H1 (cell line): Measurements from ENCODE around the gene ANGPTL2. TPM values are rescaled to one million over a fixed set of nuclear protein-coding genes. Genes with fewer than 3 reads are reported as not detected.

ENCODE experiments used
- CTCF ChIA-PET: fragments of 300-600 bp; sonication (Branson Sonifier 250); formaldehyde crosslinking; loops from one replicate; lab custom pipeline; 2021; ENCODE audit not compliant: partially characterized antibody; lab: Charles Lee
- POLR2A ChIA-PET: fragments of 300-600 bp; sonication (Branson Sonifier 250); formaldehyde crosslinking; loops from one replicate; lab custom pipeline; 2021; ENCODE audit warnings: inconsistent platforms; ENCODE audit not compliant: partially characterized antibody; lab: Charles Lee
- DNase-seq, 2 experiments: peaks; one replicate each; pipeline versions ENCODE4 v3.0.0 to v3.0.0-alpha.2; 2010 to 2022; ENCODE audit warnings: low spot score in 2 of 2, low read depth in 1 of 2, mixed read lengths in 1 of 2
- FAIRE-seq: peaks from 2 replicates; lab custom pipeline; 2011; peaks lifted over from hg19 to GRCh38; lab: Jason Lieb, UNC
- H2AFZ ChIP-seq: 2 replicates; pipeline ENCODE4 v1.8.1; 2012; ENCODE audit warnings: low read length, inconsistent platforms
- H2AK5ac ChIP-seq: 2 replicates; pipeline ENCODE4 v1.6.1; 2013; ENCODE audit warnings: low read depth, low read length
- H2BK120ac ChIP-seq: replicated peaks from 2 replicates; pipeline ENCODE3; 2013; ENCODE audit warnings: low read depth, low read length, inconsistent platforms
- H2BK12ac ChIP-seq: 2 replicates; pipeline ENCODE4 v1.6.1; 2013; ENCODE audit warnings: low read depth, low read length
- H2BK15ac ChIP-seq: 2 replicates; pipeline ENCODE4 v1.6.1; 2013; ENCODE audit warnings: low read length
- H2BK20ac ChIP-seq: 2 replicates; pipeline ENCODE4 v1.6.1; 2013; ENCODE audit warnings: low read length
- H2BK5ac ChIP-seq: 2 replicates; pipeline ENCODE4 v1.6.1; 2013; ENCODE audit warnings: low read depth, low read length
- H3K14ac ChIP-seq: 2 replicates; pipeline ENCODE4 v1.6.1; 2013; ENCODE audit warnings: inconsistent platforms; ENCODE audit not compliant: insufficient read length
- H3K18ac ChIP-seq: 2 replicates; pipeline ENCODE4 v1.6.1; 2013; ENCODE audit warnings: low read length; ENCODE audit errors: extremely low read depth
- H3K23ac ChIP-seq: 2 replicates; pipeline ENCODE4 v1.6.1; 2013; ENCODE audit warnings: inconsistent platforms; ENCODE audit not compliant: insufficient read length
- H3K23me2 ChIP-seq: 2 replicates; pipeline ENCODE4 v1.6.1; 2013; ENCODE audit warnings: low read depth, low read length
- H3K27ac ChIP-seq: 2 replicates; pipeline ENCODE4 v1.6.1; 2011; ENCODE audit warnings: low read depth, low read length, inconsistent platforms
- H3K27me3 ChIP-seq, 4 experiments: replicated peaks in 1 of 4; 1 replicate in 1 of 4; 2 replicates in 3 of 4; pipeline versions ENCODE4 v1.6.1 to v1.8.1; 2011 to 2013; ENCODE audit warnings: low read length in 3 of 4, mild to moderate bottlenecking in 3 of 4, inconsistent platforms in 2 of 4, mixed read lengths in 2 of 4, moderate library complexity in 1 of 4; ENCODE audit not compliant: control insufficient read depth in 3 of 4, insufficient read depth in 3 of 4; ENCODE audit errors: extremely low read depth in 1 of 4
- H3K36me3 ChIP-seq, 4 experiments: 2 replicates each; pipeline versions ENCODE4 v1.6.1 to v1.8.1; 2011 to 2013; ENCODE audit warnings: mild to moderate bottlenecking in 4 of 4, low read length in 3 of 4, moderate library complexity in 2 of 4, control low read depth in 1 of 4, inconsistent platforms in 1 of 4; ENCODE audit not compliant: insufficient read depth in 4 of 4, control insufficient read depth in 2 of 4
- H3K4ac ChIP-seq: replicated peaks from 2 replicates; pipeline ENCODE3; 2013; ENCODE audit warnings: low read length, low read depth, mixed read lengths, inconsistent platforms; ENCODE audit not compliant: insufficient read length
- H3K4me1 ChIP-seq, 4 experiments: replicated peaks in 1 of 4; 1 replicate in 1 of 4; 2 replicates in 3 of 4; pipeline versions ENCODE4 v1.6.1 to v1.8.1; 2011 to 2013; ENCODE audit warnings: low read length in 3 of 4, inconsistent platforms in 2 of 4, mixed read lengths in 1 of 4; ENCODE audit not compliant: insufficient read depth in 4 of 4, control insufficient read depth in 3 of 4
- H3K4me2 ChIP-seq, 2 experiments: 2 replicates each; pipeline versions ENCODE4 v1.6.1 to v1.8.1; 2011 to 2013; ENCODE audit warnings: low read depth in 2 of 2, low read length in 2 of 2, control low read depth in 1 of 2, inconsistent platforms in 1 of 2, mild to moderate bottlenecking in 1 of 2; ENCODE audit not compliant: insufficient read depth in 1 of 2
- H3K4me3 ChIP-seq, 4 experiments: fragments of 200-600, 300-600 bp in 1 of 4; sonication (generic), shearing (Covaris generic), sonication (Bioruptor Twin) in 1 of 4; 2 replicates each; pipeline versions ENCODE4 v1.5.1 to v1.8.1; 2011 to 2016; ENCODE audit warnings: low read length in 4 of 4, low read depth in 3 of 4, control low read depth in 2 of 4, inconsistent platforms in 2 of 4, mild to moderate bottlenecking in 2 of 4, mixed read lengths in 1 of 4, moderate library complexity in 1 of 4; ENCODE audit not compliant: insufficient read depth in 2 of 4; ENCODE audit errors: extremely low read depth in 1 of 4
- H3K56ac ChIP-seq: replicated peaks from 2 replicates; pipeline ENCODE3; 2013; ENCODE audit warnings: low read depth, mild to moderate bottlenecking, mixed read lengths, low read length, inconsistent platforms; ENCODE audit not compliant: insufficient read length
- H3K79me1 ChIP-seq: 2 replicates; pipeline ENCODE4 v1.6.1; 2013; ENCODE audit warnings: low read depth, low read length, control low read depth
- H3K79me2 ChIP-seq, 2 experiments: 2 replicates each; pipeline versions ENCODE4 v1.6.1 to v1.8.1; 2012 to 2013; ENCODE audit warnings: low read length in 2 of 2, mild to moderate bottlenecking in 2 of 2, inconsistent platforms in 1 of 2; ENCODE audit not compliant: insufficient read depth in 2 of 2, control insufficient read depth in 1 of 2
- H3K9ac ChIP-seq, 4 experiments: replicated peaks in 1 of 4; 1 replicate in 1 of 4; 2 replicates in 3 of 4; pipeline versions ENCODE4 v1.6.1 to v1.8.1; 2011 to 2013; ENCODE audit warnings: low read depth in 3 of 4, low read length in 3 of 4, control low read depth in 2 of 4, mild to moderate bottlenecking in 2 of 4, moderate library complexity in 2 of 4, inconsistent platforms in 1 of 4; ENCODE audit errors: extremely low read depth in 1 of 4
- H3K9me3 ChIP-seq, 2 experiments: 2 replicates each; pipeline versions ENCODE4 v1.6.1 to v1.8.1; 2012 to 2013; ENCODE audit warnings: mild to moderate bottlenecking in 2 of 2, moderate library complexity in 2 of 2, control low read depth in 1 of 2, inconsistent platforms in 1 of 2, low read depth in 1 of 2, low read length in 1 of 2, mixed read lengths in 1 of 2; ENCODE audit not compliant: insufficient read depth in 2 of 2
- H4K20me1 ChIP-seq, 2 experiments: replicated peaks in 1 of 2; 2 replicates each; pipeline versions ENCODE3 to v1.8.1; 2011 to 2013; ENCODE audit warnings: inconsistent platforms in 2 of 2, low read length in 2 of 2, mild to moderate bottlenecking in 1 of 2; ENCODE audit not compliant: insufficient read depth in 2 of 2, control insufficient read depth in 1 of 2
- H4K5ac ChIP-seq: 2 replicates; pipeline ENCODE4 v1.6.1; 2013; ENCODE audit warnings: low read length, low read depth, mixed read lengths, inconsistent platforms; ENCODE audit not compliant: insufficient read length
- H4K8ac ChIP-seq: 2 replicates; pipeline ENCODE4 v1.8.0; 2013; ENCODE audit warnings: mild to moderate bottlenecking, moderate library complexity, low read length, inconsistent platforms; ENCODE audit not compliant: insufficient read depth; ENCODE audit errors: extremely low read depth
- H4K91ac ChIP-seq: replicated peaks from 2 replicates; pipeline ENCODE3; 2013; ENCODE audit warnings: low read length, mixed read lengths, inconsistent platforms; ENCODE audit not compliant: insufficient read length
- BACH1 ChIP-seq: IDR thresholded peaks from 2 replicates; pipeline ENCODE4 v1.6.1; 2012; ENCODE audit warnings: low read length, improper control_type of control experiment
- BRCA1 ChIP-seq: IDR thresholded peaks from 2 replicates; pipeline ENCODE4 v1.6.1; 2012; ENCODE audit warnings: low read depth, low read length, improper control_type of control experiment
- CEBPB ChIP-seq: IDR thresholded peaks from 2 replicates; pipeline ENCODE4 v1.6.1; 2012; ENCODE audit warnings: low read depth, low read length
- CHD1 ChIP-seq: IDR thresholded peaks from 2 replicates; pipeline ENCODE4 v1.6.1; 2012; ENCODE audit warnings: low read depth, low read length, improper control_type of control experiment
- NRF1 ChIP-seq: IDR thresholded peaks from 2 replicates; pipeline ENCODE4 v1.6.1; 2011; ENCODE audit warnings: mild to moderate bottlenecking, low read depth, low read length, improper control_type of control experiment
- RNF2 ChIP-seq: fragments of 200-900, 300-1000 bp; sonication (generic); IDR thresholded peaks from 2 replicates; pipeline ENCODE4 v1.7.1; 2016; ENCODE audit warnings: borderline replicate concordance, low read depth, mild to moderate bottlenecking, antibody characterized with exemption, low read length; ENCODE audit not compliant: poor library complexity, severe bottlenecking; ENCODE audit errors: missing control alignments
- SP4 ChIP-seq: IDR thresholded peaks from 2 replicates; pipeline ENCODE4 v1.6.1; 2012; ENCODE audit warnings: low read length, inconsistent platforms
- TAF1 ChIP-seq: IDR thresholded peaks from 2 replicates; pipeline ENCODE4 v1.6.1; 2011; ENCODE audit warnings: mild to moderate bottlenecking, low read depth, low read length
- TAF7 ChIP-seq: optimal IDR thresholded peaks from 2 replicates; pipeline ENCODE3; 2011; ENCODE audit warnings: low read depth, mild to moderate bottlenecking, inconsistent platforms, low read length, moderate library complexity, borderline replicate concordance
- WGBS, 2 experiments: shearing (Covaris generic) in 1 of 2; methylation state at CpG; one replicate each; pipeline versions ENCODE4 v1.1.6 to v1.1.7; 2013 to 2015; ENCODE audit warnings: low lambda C conversion rate in 2 of 2, mixed read lengths in 2 of 2, inconsistent platforms in 1 of 2, low coverage in 1 of 2, missing lambda C conversion rate in 1 of 2; ENCODE audit not compliant: insufficient replicate concordance in 2 of 2, insufficient coverage in 1 of 2, insufficient read length in 1 of 2; ENCODE audit errors: extremely low coverage in 1 of 2, missing lambda C conversion rate in 1 of 2; 5-methylcytosine and 5-hydroxymethylcytosine counted together
- polyA plus RNA-seq, 7 experiments: library from polyadenylated mRNA; depleted of rRNA in 3 of 7; stranded (reverse) in 5 of 7; unstranded in 2 of 7; fragments of >200 nt in 5 of 7; fragments of 200-250 nt in 2 of 7; gene quantifications; 1 replicate in 5 of 7; 2 replicates in 1 of 7; 4 replicates in 1 of 7; pipeline versions ENCODE4 v1.2.1 to v1.2.3, GENCODE V29; 2011 to 2013; ENCODE audit warnings: missing spikeins in 2 of 7, mixed read lengths in 2 of 7
- total RNA-seq: library from RNA; stranded (reverse); fragmentation: NEBNext Ultra II Directional; extraction: Animal tissue kit (Norgen Biotek cat#: 25700); gene quantifications from 2 replicates; pipeline ENCODE4 v1.2.1, GENCODE V29; 2021
- TF ChIP-seq, protein P1 (sequence below): IDR thresholded peaks from 2 replicates; pipeline ENCODE4 v1.6.1; 2012; ENCODE audit warnings: inconsistent platforms
- TF ChIP-seq, protein P2 (sequence below): IDR thresholded peaks from 2 replicates; pipeline ENCODE4 v1.6.1; 2012; ENCODE audit warnings: inconsistent platforms

The ANGPTL2 gene
- total and polyA plus RNA-seq, 2 of the 8 experiments (the other 6 are each of a cell fraction or from before 2014, with no cell fraction given), result 9.0 to 10.6 TPM

DNA sequence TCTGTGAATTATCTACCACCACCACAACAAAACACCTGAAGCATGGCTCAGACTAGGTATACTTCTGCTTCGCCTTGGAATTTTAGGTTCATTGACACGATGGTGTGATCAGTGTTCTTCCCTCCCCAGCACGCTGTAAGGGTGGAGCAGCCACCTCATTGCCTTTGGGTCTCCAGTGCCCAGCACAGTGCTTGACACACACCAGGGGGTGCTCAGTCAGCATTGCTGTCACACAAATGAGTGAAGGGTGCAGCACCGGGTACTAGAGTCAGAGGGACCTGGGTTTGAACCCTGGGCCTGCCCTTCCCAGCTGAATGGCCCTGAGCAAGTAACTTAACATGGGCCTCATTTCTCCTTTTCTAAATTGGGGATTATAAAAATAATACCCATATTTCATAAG, 9.9 kb upstream of the ANGPTL2 start:
- no peak for TF ChIP-seq TAF7
- TF ChIP-seq BACH1, result no peak
- TF ChIP-seq CHD1, result no peak
- TF ChIP-seq, protein P1, sequence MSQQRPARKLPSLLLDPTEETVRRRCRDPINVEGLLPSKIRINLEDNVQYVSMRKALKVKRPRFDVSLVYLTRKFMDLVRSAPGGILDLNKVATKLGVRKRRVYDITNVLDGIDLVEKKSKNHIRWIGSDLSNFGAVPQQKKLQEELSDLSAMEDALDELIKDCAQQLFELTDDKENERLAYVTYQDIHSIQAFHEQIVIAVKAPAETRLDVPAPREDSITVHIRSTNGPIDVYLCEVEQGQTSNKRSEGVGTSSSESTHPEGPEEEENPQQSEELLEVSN, result no peak
- no peak for TF ChIP-seq BRCA1
- TF ChIP-seq RNF2, result no peak
- no peak for TF ChIP-seq CEBPB
- no peak for TF ChIP-seq SP4
- no peak for TF ChIP-seq TAF1
- TF ChIP-seq NRF1, result no peak
- TF ChIP-seq, protein P2, sequence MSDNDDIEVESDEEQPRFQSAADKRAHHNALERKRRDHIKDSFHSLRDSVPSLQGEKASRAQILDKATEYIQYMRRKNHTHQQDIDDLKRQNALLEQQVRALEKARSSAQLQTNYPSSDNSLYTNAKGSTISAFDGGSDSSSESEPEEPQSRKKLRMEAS, result no peak
- POLR2A ChIA-PET, result interaction anchor here (2.1 kb wide), 1 partner anchor 9 kb away, joined by 12 read pairs; the partner anchor contains the start of gene ANGPTL2

More for the DNA sequence above, 9.9 kb upstream of the ANGPTL2 start:
- 88% methylated on average over 4 of the region's 4 CpGs; no CpG with 5 or more reads in 1 of the 2 experiments for WGBS, 2 experiments
- H3K18ac ChIP-seq, result no peak overlapping the region
- H3K4me3 ChIP-seq, result no peak overlapping the region
- peaks cover 0 to 3% of the 10 kb centered on the region in 2 experiments for H4K20me1 ChIP-seq
- H2AK5ac ChIP-seq, result no peak overlapping the region
- H3K79me1 ChIP-seq, result no peaks in the 10 kb centered on the region
- H2BK20ac ChIP-seq, result no peak overlapping the region
- no peaks in the 10 kb centered on the region for H3K9me3 ChIP-seq
- H4K8ac ChIP-seq, result no peak overlapping the region
- H2BK120ac ChIP-seq, result no peak overlapping the region
- H3K23ac ChIP-seq, result no peak overlapping the region
- H3K4me2 ChIP-seq, result no peak overlapping the region
- H4K5ac ChIP-seq, result no peak overlapping the region
- CTCF ChIA-PET, result interaction anchor here (0.5 to 2.3 kb wide), 4 partner anchors 10 to 168 kb away, joined by 3 to 5 read pairs (median 3); partner anchors contain the start of gene ANGPTL2
- no peak for DNase-seq
- H3K27ac ChIP-seq, result no peak overlapping the region
- no peak for FAIRE-seq
- H3K23me2 ChIP-seq, result no peaks in the 10 kb centered on the region
- H3K79me2 ChIP-seq, result no peaks in the 10 kb centered on the region
- no peak overlapping the region for H4K91ac ChIP-seq
- H2BK12ac ChIP-seq, result no peak overlapping the region
- H3K56ac ChIP-seq, result no peak overlapping the region
- H2BK5ac ChIP-seq, result no peak overlapping the region
- H3K9ac ChIP-seq, result no peak overlapping the region
- no peak overlapping the region for H2BK15ac ChIP-seq
- H3K4ac ChIP-seq, result no peak overlapping the region
- no peaks in the 10 kb centered on the region; a peak in 2 of 7 replicates for H3K27me3 ChIP-seq
- peaks cover 7 to 16% (median 12%) of the 10 kb centered on the region in 4 experiments for H3K4me1 ChIP-seq
- no peak overlapping the region for H3K14ac ChIP-seq
- H3K36me3 ChIP-seq, result no peaks in the 10 kb centered on the region
- no peak overlapping the region for H2AFZ ChIP-seq
